ENCODE results near the gene NLRC3. TPM values are rescaled to one million over a fixed set of nuclear protein-coding genes. Genes with fewer than 3 reads are reported as not detected.

The NLRC3 gene
- total RNA-seq, 1 experiment from 2014 or later, result not detected

DNA sequence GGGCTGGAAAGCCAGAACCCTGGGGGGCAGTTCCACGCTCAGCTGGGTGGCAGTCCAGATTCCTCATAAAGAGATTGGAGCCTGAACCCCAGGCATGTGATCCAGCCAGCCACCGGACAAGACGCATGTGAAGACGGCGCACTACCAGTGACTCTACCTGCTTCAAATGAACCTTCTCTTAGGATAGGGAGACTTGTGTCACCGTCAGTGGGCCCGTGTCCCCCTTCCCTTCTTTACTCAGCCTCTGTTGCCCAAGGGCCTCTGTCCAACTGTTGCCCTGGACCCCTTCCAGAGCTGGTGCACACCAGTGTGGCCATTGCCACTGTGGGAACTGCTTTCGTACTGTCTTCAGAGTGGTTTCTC is 58.2 kb downstream of the NLRC3 start:
- ChIA-PET CTCF (no interaction called here), POLR2A (ENCODE audit: unreplicated experiment) (no interaction called here)
- H3F3A ChIP-seq (ENCODE audit: low read length, unreplicated experiment), result no peaks in the 10 kb centered on the region
- no peaks in the 10 kb centered on the region for H3K9me3 ChIP-seq (ENCODE audit: low read length)
- DNase-seq (no peak), ATAC-seq (no peak)
- H3K9ac ChIP-seq (ENCODE audit: low read length), result no peak overlapping the region
- H3K36me3 ChIP-seq (ENCODE audit: low read depth, low read length), result no peaks in the 10 kb centered on the region; the same call in 1 of the 2 replicates
- H3K27me3 ChIP-seq (ENCODE audit: low read length), result no peaks in the 10 kb centered on the region
- BruUV-seq (replicated peaks), result no TSS peak
- no peaks in the 10 kb centered on the region for H4K20me1 ChIP-seq (ENCODE audit: low read length)
- H3K79me2 ChIP-seq (ENCODE audit: low read length), result no peaks in the 10 kb centered on the region
- no peak overlapping the region for H3K4me3 ChIP-seq (ENCODE audit: low read length)
- H3K4me2 ChIP-seq (ENCODE audit: low read length), result no peak overlapping the region
- H3K9me2 ChIP-seq (replicated peaks; ENCODE audit: low read length), result no peaks in the 10 kb centered on the region
- H3K4me1 ChIP-seq (ENCODE audit: insufficient read depth, low read length), result peaks cover 11% of the 10 kb centered on the region
- TF ChIP-seq CTCF (conservative IDR thresholded peaks at IDR 0.05; ENCODE audit: low read depth, low read length) (no peak), EZH2phosphoT487 (IDR thresholded peaks at IDR 0.05; ENCODE audit: borderline replicate concordance, low read length) (no peak), EZH2 (IDR thresholded peaks at IDR 0.05; ENCODE audit: low read length, unreplicated experiment) (no peak)
- intact Hi-C loops (cut with micrococcal nuclease), result no loop called here
- peak overlapping the region; percentile 41 for H3K27ac ChIP-seq (ENCODE audit: low read length)
- H2AFZ ChIP-seq (ENCODE audit: low read length), result no peak overlapping the region

DNA sequence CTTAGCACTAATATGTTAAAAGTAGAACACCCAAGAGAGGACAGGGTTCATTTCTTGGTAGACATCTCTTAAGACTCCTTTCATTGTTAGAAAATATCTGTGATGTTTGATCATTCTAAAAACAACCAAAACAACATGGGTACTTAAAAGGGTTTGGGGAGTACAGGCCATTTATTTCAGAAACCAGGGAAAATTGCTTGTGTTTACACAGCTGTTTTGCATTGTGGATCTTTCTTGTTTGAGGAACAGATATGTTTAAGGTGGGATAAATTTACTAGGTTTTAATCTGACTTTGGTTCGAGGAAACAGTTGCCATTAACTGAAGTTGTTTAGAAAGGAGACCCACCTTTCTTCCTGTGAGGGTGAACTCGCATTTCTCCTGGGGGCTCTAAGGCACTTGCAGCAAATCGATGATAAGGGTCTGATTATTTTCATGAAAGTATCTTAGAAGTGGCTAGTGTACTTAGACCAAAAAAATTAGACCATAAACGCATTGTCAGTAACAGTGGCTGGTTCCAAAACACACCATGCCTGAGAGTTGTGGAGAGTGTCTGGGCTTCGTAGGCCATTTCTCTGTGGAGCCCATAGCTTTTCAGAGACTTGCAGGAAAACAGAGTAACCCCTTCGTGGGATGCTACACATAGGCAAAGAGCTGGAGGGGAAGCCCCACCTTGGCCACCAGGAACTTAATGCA is 58.8 kb downstream of the NLRC3 start:
- no peaks in the 10 kb centered on the region for H3F3A ChIP-seq (ENCODE audit: low read length, unreplicated experiment)
- DNase-seq, result no peak
- H3K36me3 ChIP-seq (ENCODE audit: low read depth, low read length), result no peaks in the 10 kb centered on the region; the same call in 1 of the 2 replicates
- no peaks in the 10 kb centered on the region for H3K27me3 ChIP-seq (ENCODE audit: low read length)
- H3K4me3 ChIP-seq (ENCODE audit: low read length), result no peak overlapping the region
- no peak overlapping the region for H3K4me2 ChIP-seq (ENCODE audit: low read length)
- H3K9me2 ChIP-seq (replicated peaks; ENCODE audit: low read length), result no peaks in the 10 kb centered on the region
- H3K4me1 ChIP-seq (ENCODE audit: insufficient read depth, low read length), result peaks cover 11% of the 10 kb centered on the region
- ATAC-seq, result no peak
- no peak overlapping the region for H3K27ac ChIP-seq (ENCODE audit: low read length)
- ChIA-PET POLR2A (ENCODE audit: unreplicated experiment) (no interaction called here), CTCF (no interaction called here)
- no peaks in the 10 kb centered on the region for H4K20me1 ChIP-seq (ENCODE audit: low read length)
- H3K9ac ChIP-seq (ENCODE audit: low read length), result no peak overlapping the region
- no peak for TF ChIP-seq EZH2phosphoT487 (IDR thresholded peaks at IDR 0.05; ENCODE audit: borderline replicate concordance, low read length)
- no peak for TF ChIP-seq EZH2 (IDR thresholded peaks at IDR 0.05; ENCODE audit: low read length, unreplicated experiment)
- no peak for TF ChIP-seq CTCF (conservative IDR thresholded peaks at IDR 0.05; ENCODE audit: low read depth, low read length)
- no peak overlapping the region for H2AFZ ChIP-seq (ENCODE audit: low read length)
- intact Hi-C loops (cut with micrococcal nuclease), result no loop called here
- no TSS peak for BruUV-seq (replicated peaks)
- H3K9me3 ChIP-seq (ENCODE audit: low read length), result no peaks in the 10 kb centered on the region
- no peaks in the 10 kb centered on the region for H3K79me2 ChIP-seq (ENCODE audit: low read length)

DNA sequence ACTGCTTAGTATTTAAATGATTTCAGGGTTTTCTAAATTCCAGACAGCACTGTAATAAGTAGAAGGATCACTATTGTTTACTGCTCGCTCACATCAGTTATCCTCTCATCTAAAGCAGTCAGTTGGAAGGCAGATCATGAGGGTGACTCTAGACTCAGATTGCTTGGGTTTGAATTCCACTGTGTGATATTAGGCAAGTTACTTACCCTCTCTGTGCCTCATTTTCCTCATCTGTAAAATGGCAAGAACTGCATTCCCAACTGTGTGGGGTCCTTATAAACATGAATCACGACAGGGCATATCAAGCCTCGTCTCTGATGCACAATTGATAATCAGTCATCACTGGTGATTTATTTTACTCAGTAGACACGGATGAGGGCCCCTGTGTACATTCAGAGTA is 61.3 kb downstream of the NLRC3 start:
- intact Hi-C loops (cut with micrococcal nuclease), result no loop called here
- ATAC-seq, result no peak
- H3K9me2 ChIP-seq (replicated peaks; ENCODE audit: low read length), result no peaks in the 10 kb centered on the region
- H3F3A ChIP-seq (ENCODE audit: low read length, unreplicated experiment), result no peaks in the 10 kb centered on the region
- no peak overlapping the region for H3K9ac ChIP-seq (ENCODE audit: low read length)
- ChIA-PET CTCF (no interaction called here), POLR2A (ENCODE audit: unreplicated experiment) (no interaction called here)
- no peak for TF ChIP-seq EZH2 (IDR thresholded peaks at IDR 0.05; ENCODE audit: low read length, unreplicated experiment)
- TF ChIP-seq CTCF (conservative IDR thresholded peaks at IDR 0.05; ENCODE audit: low read depth, low read length), result no peak
- TF ChIP-seq EZH2phosphoT487 (IDR thresholded peaks at IDR 0.05; ENCODE audit: borderline replicate concordance, low read length), result no peak
- no peak overlapping the region for H3K4me2 ChIP-seq (ENCODE audit: low read length)
- H3K36me3 ChIP-seq (ENCODE audit: low read depth, low read length), result no peaks in the 10 kb centered on the region; the same call in 1 of the 2 replicates
- BruUV-seq (replicated peaks), result no TSS peak
- no peak overlapping the region for H2AFZ ChIP-seq (ENCODE audit: low read length)
- no peak for DNase-seq
- no peaks in the 10 kb centered on the region for H3K79me2 ChIP-seq (ENCODE audit: low read length)
- peaks cover 11% of the 10 kb centered on the region for H3K4me1 ChIP-seq (ENCODE audit: insufficient read depth, low read length)
- H4K20me1 ChIP-seq (ENCODE audit: low read length), result no peaks in the 10 kb centered on the region
- no peaks in the 10 kb centered on the region for H3K9me3 ChIP-seq (ENCODE audit: low read length)
- H3K27ac ChIP-seq (ENCODE audit: low read length), result no peak overlapping the region
- no peak overlapping the region for H3K4me3 ChIP-seq (ENCODE audit: low read length)
- no peaks in the 10 kb centered on the region for H3K27me3 ChIP-seq (ENCODE audit: low read length)

Data from PC-3 (cell line).